IgD-negative memory B cell (primary cell): Measurements from ENCODE around the gene ARHGAP6. TPM values are rescaled to one million over a fixed set of nuclear protein-coding genes. Genes with fewer than 3 reads are reported as not detected.

Source experiments
- H3K27ac Mint-ChIP-seq, 3 donors: one replicate each; pipeline ENCODE4 v1.8.0; 2020 to 2022; ENCODE audit warnings: mild to moderate bottlenecking in 3 of 3, mixed read lengths in 3 of 3, moderate library complexity in 1 of 3
- H3K27me3 Mint-ChIP-seq: one replicate; pipeline ENCODE4 v1.8.0; 2021; ENCODE audit warnings: mixed read lengths
- H3K36me3 Mint-ChIP-seq: one replicate; pipeline ENCODE4 v1.8.0; 2020; ENCODE audit warnings: mild to moderate bottlenecking, mixed read lengths
- H3K4me1 Mint-ChIP-seq, 3 donors: one replicate each; pipeline ENCODE4 v1.8.0; 2020 to 2022; ENCODE audit warnings: mixed read lengths in 3 of 3, mild to moderate bottlenecking in 1 of 3
- H3K4me3 Mint-ChIP-seq, 4 donors: one replicate each; pipeline ENCODE4 v1.8.0; 2020 to 2022; ENCODE audit warnings: mild to moderate bottlenecking in 4 of 4, mixed read lengths in 4 of 4, moderate library complexity in 3 of 4
- H3K9me3 Mint-ChIP-seq, 3 donors: one replicate each; pipeline ENCODE4 v1.8.0; 2020 to 2021; ENCODE audit warnings: mixed read lengths in 3 of 3, mild to moderate bottlenecking in 1 of 3
- polyA plus RNA-seq: library from polyadenylated mRNA; unstranded; fragments of 300-500 nt; fragmentation: Illumina TruSeq; gene quantifications from one replicate; pipeline ENCODE4 v1.2.3, GENCODE V29; 2021

The ARHGAP6 gene
- polyA plus RNA-seq, 1 donor from 2014 or later: 0.97 TPM

GRCh38 chrX:11331788-11332187, 333.9 kb downstream of the ARHGAP6 start:
- Mint-ChIP-seq H3K4me3 (no peak overlapping the region), H3K9me3 (peaks cover 0 to 5% (median 2%) of the 10 kb centered on the region in 3 donors), H3K4me1 (peaks cover 2 to 5% (median 4%) of the 10 kb centered on the region in 3 donors), H3K36me3 (no peaks in the 10 kb centered on the region), H3K27ac (peak overlapping the region in 1 of 3 donors; percentile 70), H3K27me3 (no peaks in the 10 kb centered on the region)

- H3K27ac Mint-ChIP-seq: no peak overlapping the region
- no peak overlapping the region for H3K4me3 Mint-ChIP-seq
- peaks cover 0 to 2% (median 2%) of the 10 kb centered on the region in 3 donors for H3K4me1 Mint-ChIP-seq
- peaks cover 2 to 4% (median 4%) of the 10 kb centered on the region in 3 donors for H3K9me3 Mint-ChIP-seq
- H3K36me3 Mint-ChIP-seq: no peaks in the 10 kb centered on the region
- no peaks in the 10 kb centered on the region for H3K27me3 Mint-ChIP-seq
Observed at GRCh38 chrX:11329021-11329420, 336.7 kb downstream of the ARHGAP6 start.

- Mint-ChIP-seq H3K9me3 (peaks cover 4 to 8% (median 5%) of the 10 kb centered on the region in 3 donors), H3K4me3 (peak overlapping the region in 1 of 4 donors; percentile 5), H3K27ac (no peak overlapping the region), H3K36me3 (no peaks in the 10 kb centered on the region), H3K4me1 (peaks cover 0 to 2% (median 2%) of the 10 kb centered on the region in 3 donors), H3K27me3 (no peaks in the 10 kb centered on the region)
Observed at GRCh38 chrX:11328134-11328533, 337.6 kb downstream of the ARHGAP6 start.

- Mint-ChIP-seq H3K4me1 (no peaks in the 10 kb centered on the region), H3K27ac (no peak overlapping the region), H3K36me3 (no peaks in the 10 kb centered on the region), H3K4me3 (no peak overlapping the region), H3K27me3 (peaks cover 2% of the 10 kb centered on the region), H3K9me3 (peaks cover 2 to 6% (median 5%) of the 10 kb centered on the region in 3 donors)
Observed at GRCh38 chrX:11321986-11322385, 343.7 kb downstream of the ARHGAP6 start.

- no peaks in the 10 kb centered on the region for H3K36me3 Mint-ChIP-seq
- peaks cover 0 to 3% (median 0%) of the 10 kb centered on the region in 3 donors for H3K4me1 Mint-ChIP-seq
- no peak overlapping the region for H3K4me3 Mint-ChIP-seq
- H3K27me3 Mint-ChIP-seq: peaks cover 2% of the 10 kb centered on the region
- H3K9me3 Mint-ChIP-seq: peaks cover 0 to 6% (median 5%) of the 10 kb centered on the region in 3 donors
- no peak overlapping the region for H3K27ac Mint-ChIP-seq
Observed at GRCh38 chrX:11319806-11320520, 345.8 kb downstream of the ARHGAP6 start.

GRCh38 chrX:11311706-11312105, 354.0 kb downstream of the ARHGAP6 start:
- H3K9me3 Mint-ChIP-seq: peaks cover 0 to 5% (median 0%) of the 10 kb centered on the region in 3 donors

GRCh38 chrX:11309220-11309619, 356.5 kb downstream of the ARHGAP6 start:
- Mint-ChIP-seq H3K4me3 (no peak overlapping the region), H3K36me3 (peaks cover 1% of the 10 kb centered on the region), H3K9me3 (peaks cover 0 to 6% (median 0%) of the 10 kb centered on the region in 3 donors), H3K27ac (no peak overlapping the region), H3K4me1 (peaks cover 0 to 1% (median 0%) of the 10 kb centered on the region in 3 donors), H3K27me3 (peaks cover 2% of the 10 kb centered on the region)

More at GRCh38 chrX:11311706-11312105, 354.0 kb downstream of the ARHGAP6 start:
- Mint-ChIP-seq H3K27ac (no peak overlapping the region), H3K4me3 (no peak overlapping the region), H3K4me1 (peaks cover 0 to 3% (median 1%) of the 10 kb centered on the region in 3 donors), H3K36me3 (peaks cover 1% of the 10 kb centered on the region), H3K27me3 (peaks cover 2% of the 10 kb centered on the region)

- peaks cover 0 to 3% (median 0%) of the 10 kb centered on the region in 3 donors for H3K9me3 Mint-ChIP-seq
- H3K4me3 Mint-ChIP-seq: no peak overlapping the region
- H3K27ac Mint-ChIP-seq: peak overlapping the region in 1 of 3 donors; percentile 1
Observed at GRCh38 chrX:11305641-11306040, 360.1 kb downstream of the ARHGAP6 start.

GRCh38 chrX:11304829-11305228, 360.9 kb downstream of the ARHGAP6 start:
- H3K27ac Mint-ChIP-seq: no peak overlapping the region
- H3K9me3 Mint-ChIP-seq: peaks cover 0 to 1% (median 0%) of the 10 kb centered on the region in 3 donors
- no peak overlapping the region for H3K4me3 Mint-ChIP-seq
- H3K27me3 Mint-ChIP-seq: peaks cover 3% of the 10 kb centered on the region
- H3K4me1 Mint-ChIP-seq: no peaks in the 10 kb centered on the region
- H3K36me3 Mint-ChIP-seq: peaks cover 4% of the 10 kb centered on the region

More at GRCh38 chrX:11305641-11306040, 360.1 kb downstream of the ARHGAP6 start:
- peaks cover 4% of the 10 kb centered on the region for H3K36me3 Mint-ChIP-seq
- H3K27me3 Mint-ChIP-seq: peaks cover 2% of the 10 kb centered on the region
- no peaks in the 10 kb centered on the region for H3K4me1 Mint-ChIP-seq

- H3K36me3 Mint-ChIP-seq: peaks cover 5% of the 10 kb centered on the region
- H3K9me3 Mint-ChIP-seq: no peaks in the 10 kb centered on the region
- peak overlapping the region in 1 of 4 donors; percentile 63 for H3K4me3 Mint-ChIP-seq
- peaks cover 3% of the 10 kb centered on the region for H3K27me3 Mint-ChIP-seq
- peak overlapping the region in 1 of 3 donors; percentile 46 for H3K27ac Mint-ChIP-seq
- H3K4me1 Mint-ChIP-seq: no peaks in the 10 kb centered on the region
Observed at GRCh38 chrX:11298600-11298999, 367.1 kb downstream of the ARHGAP6 start.

GRCh38 chrX:11296051-11296450, 369.7 kb downstream of the ARHGAP6 start:
- no peak overlapping the region for H3K27ac Mint-ChIP-seq
- no peak overlapping the region for H3K4me3 Mint-ChIP-seq
- peaks cover 3% of the 10 kb centered on the region for H3K27me3 Mint-ChIP-seq
- H3K4me1 Mint-ChIP-seq: no peaks in the 10 kb centered on the region
- no peaks in the 10 kb centered on the region for H3K9me3 Mint-ChIP-seq
- H3K36me3 Mint-ChIP-seq: peaks cover 2% of the 10 kb centered on the region

- Mint-ChIP-seq H3K27ac (no peak within 1 kb of the TSS), H3K4me3 (no peak within 1 kb of the TSS), H3K36me3 (peaks cover 2% of the 10 kb centered on the region)
Observed at GRCh38 chrX:11293113-11293512, 372.6 kb downstream of the ARHGAP6 start, which contains the start of gene AMELX. AMELX (plus strand) TSS chrX:11293413; CDS start chrX:11294789, 1,376 bp downstream.

GRCh38 chrX:11290416-11291102, 375.2 kb downstream of the ARHGAP6 start:
- Mint-ChIP-seq H3K27ac (peak overlapping the region in 1 of 3 donors; percentile 38), H3K27me3 (peaks cover 2% of the 10 kb centered on the region), H3K4me1 (no peaks in the 10 kb centered on the region), H3K4me3 (no peak overlapping the region), H3K36me3 (peaks cover under 1% of the 10 kb centered on the region), H3K9me3 (no peaks in the 10 kb centered on the region)

More at GRCh38 chrX:11293113-11293512, 372.6 kb downstream of the ARHGAP6 start, which contains the start of gene AMELX:
- Mint-ChIP-seq H3K4me1 (no peaks in the 10 kb centered on the region), H3K9me3 (no peaks in the 10 kb centered on the region), H3K27me3 (no peaks in the 10 kb centered on the region)

- Mint-ChIP-seq H3K9me3 (no peaks in the 10 kb centered on the region), H3K27me3 (peaks cover 2% of the 10 kb centered on the region), H3K27ac (no peak overlapping the region), H3K36me3 (no peaks in the 10 kb centered on the region), H3K4me1 (no peaks in the 10 kb centered on the region), H3K4me3 (no peak overlapping the region)
Observed at GRCh38 chrX:11287505-11287904, 378.2 kb downstream of the ARHGAP6 start.

- H3K9me3 Mint-ChIP-seq: no peaks in the 10 kb centered on the region
- no peak overlapping the region for H3K27ac Mint-ChIP-seq
- no peaks in the 10 kb centered on the region for H3K36me3 Mint-ChIP-seq
- no peaks in the 10 kb centered on the region for H3K4me1 Mint-ChIP-seq
- H3K4me3 Mint-ChIP-seq: no peak overlapping the region
- H3K27me3 Mint-ChIP-seq: peaks cover 2% of the 10 kb centered on the region
Observed at GRCh38 chrX:11285651-11286050, 380.1 kb downstream of the ARHGAP6 start.
